ENCODE data around the gene MCU. TPM values are rescaled to one million over a fixed set of nuclear protein-coding genes. Genes with fewer than 3 reads are reported as not detected.

MCU gene
- total and polyA plus RNA-seq, 2 of the 8 experiments (the other 6 are each of a cell fraction or from before 2014, with no cell fraction given) = 51.6 to 62.2 TPM

DNA sequence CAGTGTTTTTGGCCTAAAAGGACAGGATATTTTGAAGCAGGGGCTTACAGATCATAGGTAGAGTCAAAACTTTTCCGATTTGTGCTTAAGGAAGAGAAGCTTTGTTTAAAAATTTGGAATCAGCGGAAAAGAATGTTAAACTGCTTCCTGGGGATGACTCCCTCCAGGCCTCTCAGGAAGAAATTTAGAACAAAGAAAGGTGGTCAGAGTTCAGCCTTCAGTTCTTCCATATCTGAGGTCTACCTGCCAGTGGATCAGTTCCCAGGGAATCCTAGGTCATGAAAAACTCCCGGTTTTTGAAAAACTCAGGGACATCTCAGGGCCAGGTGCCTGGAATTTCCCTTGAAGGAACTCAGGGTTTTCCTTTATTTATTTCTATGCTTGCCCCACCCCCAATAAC lies 100.3 kb downstream of the MCU start:
- H3K4ac ChIP-seq (replicated peaks; ENCODE audit: insufficient read length, low read depth, low read length) = no peak overlapping the region
- no peak overlapping the region for H3K56ac ChIP-seq (replicated peaks; ENCODE audit: insufficient read length, low read depth, low read length)
- H2BK15ac ChIP-seq (ENCODE audit: low read length) = no peak overlapping the region
- peaks cover 3% of the 10 kb centered on the region; the same call in 1 of the 2 replicates for H3K79me1 ChIP-seq (ENCODE audit: low read depth, low read length)
- H3K23ac ChIP-seq (ENCODE audit: insufficient read length) = no peak overlapping the region
- H2BK20ac ChIP-seq (ENCODE audit: low read length) = no peak overlapping the region
- no peak overlapping the region for H4K8ac ChIP-seq (ENCODE audit: extremely low read depth, insufficient read depth, low read length)
- H3K4me2 ChIP-seq (ENCODE audit: insufficient read depth in 1 of 2, low read depth in 2 of 2, low read length in 2 of 2) = peak overlapping the region; percentile 52 to 54; a peak in 3 of 4 replicates
- H3K4me1 ChIP-seq (replicated peaks in 1 of 4; ENCODE audit: control insufficient read depth in 3 of 4, insufficient read depth in 4 of 4, low read length in 3 of 4) = peaks cover 4 to 22% (median 14%) of the 10 kb centered on the region in 4 experiments; a peak in 5 of 7 replicates
- H3K9ac ChIP-seq (replicated peaks in 1 of 4; ENCODE audit: extremely low read depth in 1 of 4, low read depth in 3 of 4, low read length in 3 of 4) = peak overlapping the region in 2 of 4 experiments; percentile 11 to 25; a peak in 2 of 7 replicates
- no peaks in the 10 kb centered on the region for H3K9me3 ChIP-seq (ENCODE audit: insufficient read depth in 2 of 2, low read depth in 1 of 2, low read length in 1 of 2)
- H3K27ac ChIP-seq (ENCODE audit: low read depth, low read length) = peak overlapping the region; percentile 55; the same call in 1 of the 2 replicates
- peaks cover 0 to 56% of the 10 kb centered on the region in 2 experiments; a peak in 2 of 4 replicates for H3K79me2 ChIP-seq (ENCODE audit: control insufficient read depth in 1 of 2, insufficient read depth in 2 of 2, low read length in 2 of 2)
- no peak for FAIRE-seq
- H2BK5ac ChIP-seq (ENCODE audit: low read depth, low read length) = no peak overlapping the region; the same call in 1 of the 2 replicates
- H3K23me2 ChIP-seq (ENCODE audit: low read depth, low read length) = no peaks in the 10 kb centered on the region
- TF ChIP-seq NANOG (IDR thresholded peaks at IDR 0.05; ENCODE audit: insufficient read depth, low read depth, low read length, poor library complexity, severe bottlenecking) = no peak
- TF ChIP-seq POLR2A (IDR thresholded peaks at IDR 0.05; ENCODE audit: control extremely low read depth in 1 of 2, low read depth in 2 of 2, low read length in 2 of 2) = 0 out of 3 replicates have a peak, but pooled peaks of 1 of the 2 experiments have one; percentile 39
- TF ChIP-seq EZH2 (IDR thresholded peaks at IDR 0.05; ENCODE audit: low read depth, low read length, severe bottlenecking) = no peak
- peak; percentile 27 for TF ChIP-seq ASH2L (IDR thresholded peaks at IDR 0.05; ENCODE audit: low read length)
- WGBS, 2 experiments (ENCODE audit: extremely low coverage in 1 of 2, insufficient coverage in 1 of 2, insufficient read length in 1 of 2, insufficient replicate concordance in 2 of 2, low coverage in 1 of 2, low lambda C conversion rate in 2 of 2, missing lambda C conversion rate in 1 of 2) = 45% methylated on average over 3 of the region's 3 CpGs; no CpG with 5 or more reads in 1 of the 2 experiments
- H3K4me3 ChIP-seq (ENCODE audit: extremely low read depth in 1 of 4, insufficient read depth in 2 of 4, low read depth in 3 of 4, low read length in 4 of 4) = peak overlapping the region in 2 of 4 experiments; percentile 6 to 7; a peak in 1 of 8 replicates
- no peaks in the 10 kb centered on the region for H3K27me3 ChIP-seq (replicated peaks in 1 of 4; ENCODE audit: control insufficient read depth in 3 of 4, extremely low read depth in 1 of 4, insufficient read depth in 3 of 4, low read length in 3 of 4)
- H4K20me1 ChIP-seq (replicated peaks in 1 of 2; ENCODE audit: control insufficient read depth in 1 of 2, insufficient read depth in 2 of 2, low read length in 2 of 2) = no peaks in the 10 kb centered on the region
- H2AFZ ChIP-seq (ENCODE audit: low read length) = no peak overlapping the region
- ChIA-PET POLR2A (ENCODE audit: partially characterized antibody) (interaction anchor here (0.7 to 1.6 kb wide), 2 partner anchors 10 to 36 kb away, joined by 3 to 7 read pairs; no protein-coding TSS in a partner anchor), CTCF (ENCODE audit: partially characterized antibody) (interaction anchor here (0.6 to 0.7 kb wide), 2 partner anchors 15 to 318 kb away, joined by 4 read pairs; partner anchors contain the start of gene NUDT13)
- H4K91ac ChIP-seq (replicated peaks; ENCODE audit: insufficient read length, low read length) = no peak overlapping the region
- H3K36me3 ChIP-seq (ENCODE audit: control insufficient read depth in 2 of 4, insufficient read depth in 4 of 4, low read length in 3 of 4) = no peaks in the 10 kb centered on the region; a peak in 1 of 8 replicates
- no peak overlapping the region for H4K5ac ChIP-seq (ENCODE audit: insufficient read length, low read depth, low read length)
- no peak overlapping the region for H2BK120ac ChIP-seq (replicated peaks; ENCODE audit: low read depth, low read length)
- H3K18ac ChIP-seq (ENCODE audit: extremely low read depth, low read length) = peak overlapping the region; percentile 38; the same call in 1 of the 2 replicates
- no peak overlapping the region for H3K14ac ChIP-seq (ENCODE audit: insufficient read length)
- DNase-seq (ENCODE audit: low read depth in 1 of 2, low spot score in 2 of 2) = no peak
- H2BK12ac ChIP-seq (ENCODE audit: low read depth, low read length) = no peak overlapping the region
- H2AK5ac ChIP-seq (ENCODE audit: low read depth, low read length) = no peak overlapping the region
